Esophagus squamous epithelium (tissue), 5 donors: ENCODE data around the gene RECK. TPM values are rescaled to one million over a fixed set of nuclear protein-coding genes. Genes with fewer than 3 reads are reported as not detected.
A peak's percentile ranks its signal among the peaks of the same experiment; 100 is the strongest.

Experiments used
- DNase-seq: peaks from one replicate; lab custom pipeline; 2025; lab: John Stamatoyannopoulos, UW
- H3K27ac ChIP-seq, 4 donors: fragments of 200-600 bp; sonication (generic); one replicate each; pipeline ENCODE4 v1.5.1; 2016 to 2019; ENCODE audit warnings: mild to moderate bottlenecking in 1 of 4
- H3K27me3 ChIP-seq, 4 donors: fragments of 200-600 bp; sonication (generic); 1 replicate in 3 of 4; 2 replicates in 1 of 4; pipeline versions ENCODE4 v1.5.1 to v1.6.0; 2017 to 2021; ENCODE audit warnings: antibody characterized with exemption in 1 of 4
- H3K36me3 ChIP-seq, 3 donors: fragments of 200-600 bp; sonication (generic); one replicate each; pipeline ENCODE4 v1.5.1; 2016 to 2019
- H3K4me1 ChIP-seq, 3 donors: fragments of 200-600 bp; sonication (generic); one replicate each; pipeline ENCODE4 v1.5.1; 2017 to 2019
- H3K4me3 ChIP-seq, 4 donors: fragments of 200-600 bp; sonication (generic); 1 replicate in 3 of 4; 2 replicates in 1 of 4; pipeline ENCODE4 v1.5.1; 2016 to 2019; ENCODE audit warnings: mild to moderate bottlenecking in 2 of 4, moderate library complexity in 1 of 4
- H3K9me3 ChIP-seq, 3 donors: fragments of 200-600 bp; sonication (generic); one replicate each; pipeline ENCODE4 v1.5.1; 2016 to 2019
- CTCF ChIP-seq, 6 experiments: fragments of 450-650 bp in 4 of 6; fragments of 200-600 bp in 2 of 6; sonication (generic) in 2 of 6; IDR thresholded peaks; one replicate each; pipeline ENCODE4 v1.5.1; 2016 to 2019; ENCODE audit warnings: antibody characterized with exemption in 6 of 6, mild to moderate bottlenecking in 4 of 6, moderate library complexity in 4 of 6
- POLR2A ChIP-seq, 4 donors: fragments of 450-650 bp; IDR thresholded peaks; one replicate each; pipeline ENCODE4 v1.6.1; 2017; ENCODE audit warnings: antibody characterized with exemption in 4 of 4, mild to moderate bottlenecking in 4 of 4, moderate library complexity in 3 of 4
- WGBS, 2 donors: methylation state at CpG; one replicate each; pipeline ENCODE4 v1.1.5; 2018; 5-methylcytosine and 5-hydroxymethylcytosine counted together
- intact Hi-C: fragments of 100-400 bp; cut with DNase I; formaldehyde crosslinking; loops from one replicate; pipeline ENCODE4 v1.15.0; 2022
- total RNA-seq, 4 donors: library from RNA; depleted of rRNA; stranded (reverse); fragments of >200 nt; gene quantifications; one replicate each; pipeline ENCODE4 v1.1.0, GENCODE V29; 2016
- donor health status: DM: yes; HTN: yes; CAD: no.

RECK gene
- total RNA-seq, 4 donors from 2014 or later, result 0.23 to 16.2 (median 1.9) TPM

GRCh38 chr9:36007316-36007708 lies 29.4 kb upstream of the RECK start:
- Histone ChIP-seq H3K27ac (no peak overlapping the region), H3K4me3 (no peak overlapping the region), H3K27me3 (peaks cover 0 to 58% (median 0%) of the 10 kb centered on the region in 4 donors), H3K36me3 (no peaks in the 10 kb centered on the region), H3K9me3 (peaks cover 0 to 13% (median 7%) of the 10 kb centered on the region in 3 donors), H3K4me1 (peaks cover 0 to 6% (median 0%) of the 10 kb centered on the region in 3 donors)
- TF ChIP-seq CTCF (IDR thresholded peaks at IDR 0.05) (no peak), POLR2A (IDR thresholded peaks at IDR 0.05) (no peak)
- intact Hi-C loops, result no loop called here
- no peak for DNase-seq
- 58 to 61% methylated on average over 1 of the region's 1 CpG for WGBS, 2 donors

GRCh38 chr9:36007852-36008251 lies 28.9 kb upstream of the RECK start:
- TF ChIP-seq CTCF (IDR thresholded peaks at IDR 0.05) (no peak), POLR2A (IDR thresholded peaks at IDR 0.05) (no peak)
- intact Hi-C loops, result no loop called here
- Histone ChIP-seq H3K27ac (no peak overlapping the region), H3K4me1 (peaks cover 0 to 6% (median 0%) of the 10 kb centered on the region in 3 donors), H3K27me3 (peaks cover 0 to 53% (median 0%) of the 10 kb centered on the region in 4 donors), H3K36me3 (no peaks in the 10 kb centered on the region), H3K9me3 (peaks cover 0 to 13% (median 7%) of the 10 kb centered on the region in 3 donors), H3K4me3 (no peak overlapping the region)
- 84 to 93% methylated on average over 2 of the region's 2 CpGs for WGBS, 2 donors
- no peak for DNase-seq

- intact Hi-C loops, result no loop called here
- Histone ChIP-seq H3K27me3 (peaks cover 0 to 44% (median 0%) of the 10 kb centered on the region in 4 donors), H3K9me3 (peaks cover 0 to 13% (median 7%) of the 10 kb centered on the region in 3 donors), H3K27ac (no peak overlapping the region), H3K4me1 (peaks cover 0 to 6% (median 0%) of the 10 kb centered on the region in 3 donors), H3K4me3 (no peak overlapping the region), H3K36me3 (no peaks in the 10 kb centered on the region)
- TF ChIP-seq POLR2A (IDR thresholded peaks at IDR 0.05), result no peak
- peak; percentile 41 to 98 (median 93) for TF ChIP-seq CTCF (IDR thresholded peaks at IDR 0.05)
- 4 to 7% methylated on average over 8 to 11 of the region's 11 CpGs for WGBS, 2 donors
- no peak for DNase-seq
These were observed 27.9 kb upstream of the RECK start for GRCh38 chr9:36008774-36009300.

- intact Hi-C loops, result no loop called here
- H3K4me1 ChIP-seq, result peaks cover 0 to 6% (median 0%) of the 10 kb centered on the region in 3 donors
- H3K27ac ChIP-seq, result no peak overlapping the region
- H3K36me3 ChIP-seq, result no peaks in the 10 kb centered on the region
- TF ChIP-seq CTCF (IDR thresholded peaks at IDR 0.05) (no peak), POLR2A (IDR thresholded peaks at IDR 0.05) (no peak)
- no peak overlapping the region for H3K4me3 ChIP-seq
- WGBS, 2 donors, result 49 to 57% methylated on average over 3 of the region's 3 CpGs
- DNase-seq, result no peak
- peaks cover 0 to 25% (median 0%) of the 10 kb centered on the region in 4 donors for H3K27me3 ChIP-seq
- H3K9me3 ChIP-seq, result peaks cover 0 to 4% (median 0%) of the 10 kb centered on the region in 3 donors
These were observed 25.3 kb upstream of the RECK start for GRCh38 chr9:36011379-36011778.

- H3K36me3 ChIP-seq, result no peaks in the 10 kb centered on the region
- H3K27me3 ChIP-seq, result no peaks in the 10 kb centered on the region
- intact Hi-C loops, result no loop called here
- no peak for DNase-seq
- H3K27ac ChIP-seq, result no peak overlapping the region
- 85 to 90% methylated on average over 2 of the region's 2 CpGs for WGBS, 2 donors
- no peaks in the 10 kb centered on the region for H3K9me3 ChIP-seq
- TF ChIP-seq CTCF (IDR thresholded peaks at IDR 0.05) (no peak), POLR2A (IDR thresholded peaks at IDR 0.05) (no peak)
- H3K4me3 ChIP-seq, result no peak overlapping the region
- H3K4me1 ChIP-seq, result peaks cover 0 to 10% (median 7%) of the 10 kb centered on the region in 3 donors
These were observed 19.4 kb upstream of the RECK start for GRCh38 chr9:36017278-36017677.
